ENCODE results near the gene GRIA1. TPM values are rescaled to one million over a fixed set of nuclear protein-coding genes. Genes with fewer than 3 reads are reported as not detected.

The GRIA1 gene
- polyA plus RNA-seq, 4 donors = 1.4 to 6.7 (median 2.3) TPM

- no peak for DNase-seq (ENCODE audit: low read depth in 4 of 4, low spot score in 3 of 4)
These were observed 53.5 kb downstream of the GRIA1 start for GRCh38 chr5:153543959-153544470.

GRCh38 chr5:153544706-153545105 is 54.2 kb downstream of the GRIA1 start:
- no peak for DNase-seq (ENCODE audit: low read depth in 4 of 4, low spot score in 3 of 4)

GRCh38 chr5:153546566-153546965 is 56.1 kb downstream of the GRIA1 start:
- no peak for DNase-seq (ENCODE audit: low read depth in 4 of 4, low spot score in 3 of 4)

GRCh38 chr5:153551537-153552079 is 61.1 kb downstream of the GRIA1 start:
- DNase-seq (ENCODE audit: low read depth in 4 of 4, low spot score in 3 of 4) = no peak

- no peak for DNase-seq (ENCODE audit: low read depth in 4 of 4, low spot score in 3 of 4)
These were observed 62.4 kb downstream of the GRIA1 start for GRCh38 chr5:153552886-153553285.

GRCh38 chr5:153555420-153556114 is 65.1 kb downstream of the GRIA1 start:
- DNase-seq (ENCODE audit: low read depth in 4 of 4, low spot score in 3 of 4) = no peak

- DNase-seq (ENCODE audit: low read depth in 4 of 4, low spot score in 3 of 4) = no peak
These were observed 68.5 kb downstream of the GRIA1 start for GRCh38 chr5:153558957-153559356.

GRCh38 chr5:153559926-153560325 is 69.5 kb downstream of the GRIA1 start:
- DNase-seq (ENCODE audit: low read depth in 4 of 4, low spot score in 3 of 4) = no peak

- no peak for DNase-seq (ENCODE audit: low read depth in 4 of 4, low spot score in 3 of 4)
These were observed 71.7 kb downstream of the GRIA1 start for GRCh38 chr5:153562189-153562588.

GRCh38 chr5:153565822-153566221 is 75.4 kb downstream of the GRIA1 start:
- no peak for DNase-seq (ENCODE audit: low read depth in 4 of 4, low spot score in 3 of 4)

- no peak for DNase-seq (ENCODE audit: low read depth in 4 of 4, low spot score in 3 of 4)
These were observed 78.6 kb downstream of the GRIA1 start for GRCh38 chr5:153569036-153569435.

GRCh38 chr5:153571162-153571561 is 80.7 kb downstream of the GRIA1 start:
- no peak for DNase-seq (ENCODE audit: low read depth in 4 of 4, low spot score in 3 of 4)

- DNase-seq (ENCODE audit: low read depth in 4 of 4, low spot score in 3 of 4) = no peak
These were observed 82.1 kb downstream of the GRIA1 start for GRCh38 chr5:153572411-153573145.

- DNase-seq (ENCODE audit: low read depth in 4 of 4, low spot score in 3 of 4) = no peak
These were observed 83.0 kb downstream of the GRIA1 start for GRCh38 chr5:153573326-153574033.

- no peak for DNase-seq (ENCODE audit: low read depth in 4 of 4, low spot score in 3 of 4)
These were observed 93.9 kb downstream of the GRIA1 start for GRCh38 chr5:153584126-153584959.

GRCh38 chr5:153584960-153585359 is 94.5 kb downstream of the GRIA1 start:
- no peak for DNase-seq (ENCODE audit: low read depth in 4 of 4, low spot score in 3 of 4)

- no peak for DNase-seq (ENCODE audit: low read depth in 4 of 4, low spot score in 3 of 4)
These were observed 95.3 kb downstream of the GRIA1 start for GRCh38 chr5:153585622-153586277.

GRCh38 chr5:153592081-153592480 is 101.6 kb downstream of the GRIA1 start:
- no peak for DNase-seq (ENCODE audit: low read depth in 4 of 4, low spot score in 3 of 4)

GRCh38 chr5:153594785-153595184 is 104.3 kb downstream of the GRIA1 start:
- DNase-seq (ENCODE audit: low read depth in 4 of 4, low spot score in 3 of 4) = no peak

GRCh38 chr5:153598099-153598498 is 107.6 kb downstream of the GRIA1 start:
- DNase-seq (ENCODE audit: low read depth in 4 of 4, low spot score in 3 of 4) = no peak
